Measurements from ENCODE around the gene PYM1.
"Not testable (repeated sequence)": the region's sequence is repeated elsewhere in the genome, so short reads cannot be mapped to it uniquely, and the experiment has no call there.

The PYM1 gene

GRCh38 chr12:55865327-55865726 lies 62.4 kb downstream of the PYM1 start (continued):
- no peak for TF ChIP-seq ZSCAN18 (tag by site-specific recombination; IDR thresholded peaks at IDR 0.05)
- TF ChIP-seq ZNF692 (tag by site-specific recombination; IDR thresholded peaks at IDR 0.05), result no peak
- no peak for TF ChIP-seq SALL2 (tag by site-specific recombination; IDR thresholded peaks at IDR 0.05; ENCODE audit: borderline replicate concordance)
- peak; percentile 4 for TF ChIP-seq ZNF510 (tag by site-specific recombination; IDR thresholded peaks at IDR 0.05; ENCODE audit: insufficient replicate concordance)
- TF ChIP-seq ZIC2 (tag by site-specific recombination; IDR thresholded peaks at IDR 0.05), result no peak
- no peak for TF ChIP-seq ZXDB (tag by site-specific recombination; IDR thresholded peaks at IDR 0.05)
- no peak for TF ChIP-seq ZNF10 (tag by site-specific recombination; IDR thresholded peaks at IDR 0.05)
- TF ChIP-seq ZNF138 (tag by site-specific recombination; IDR thresholded peaks at IDR 0.05; ENCODE audit: borderline replicate concordance), result no peak
- no peak for TF ChIP-seq YY2 (tag by site-specific recombination; IDR thresholded peaks at IDR 0.05)
- TF ChIP-seq ZNF140 (tag by site-specific recombination; IDR thresholded peaks at IDR 0.05), result no peak

GRCh38 chr12:55862931-55863330 lies 64.8 kb downstream of the PYM1 start:
- H3K4me3 ChIP-seq (ENCODE audit: low read depth, low read length); H3K9me3 ChIP-seq (ENCODE audit: control insufficient read depth, insufficient read depth, low read depth, low read length); H3K36me3 ChIP-seq (ENCODE audit: control insufficient read depth in 2 of 2, insufficient read depth in 1 of 2, low read length in 2 of 2); CTCF ChIA-PET; H3K27ac ChIP-seq (ENCODE audit: extremely low read depth, low read depth, low read length); H3K4me1 ChIP-seq (ENCODE audit: control insufficient read depth, insufficient read depth, low read length): not testable (repeated sequence)
- POLR2A ChIA-PET, result interaction anchor here (0.6 to 0.7 kb wide), 2 partner anchors 24 to 119 kb away, joined by 5 read pairs; no protein-coding TSS in a partner anchor

GRCh38 chr12:55862286-55862685 lies 65.4 kb downstream of the PYM1 start:
- Histone ChIP-seq H3K27ac (ENCODE audit: extremely low read depth, low read depth, low read length) (no peak overlapping the region), H3K9me3 (ENCODE audit: control insufficient read depth, insufficient read depth, low read depth, low read length) (no peaks in the 10 kb centered on the region), H3K4me1 (ENCODE audit: control insufficient read depth, insufficient read depth, low read length) (no peaks in the 10 kb centered on the region), H3K4me3 (ENCODE audit: low read depth, low read length) (no peak overlapping the region), H3K36me3 (ENCODE audit: control insufficient read depth in 2 of 2, insufficient read depth in 1 of 2, low read length in 2 of 2) (no peaks in the 10 kb centered on the region)
- TF ChIP-seq PATZ1 (tag by site-specific recombination; IDR thresholded peaks at IDR 0.05) (no peak), ZNF747 (tag by site-specific recombination; IDR thresholded peaks at IDR 0.05) (no peak), HOXD13 (CRISPR knock-in tag; IDR thresholded peaks at IDR 0.05; ENCODE audit: borderline replicate concordance) (no peak), PRDM4 (tag by site-specific recombination; IDR thresholded peaks at IDR 0.05) (no peak)
- CTCF ChIA-PET, result no interaction called here
- POLR2A ChIA-PET, result interaction anchor here (0.7 to 0.8 kb wide), 2 partner anchors 25 to 33 kb away, joined by 3 to 5 read pairs; partner anchors contain the start of gene DNAJC14
